Peyer's patch (tissue), 4 donors: ENCODE results near the gene TRERF1. TPM values are rescaled to one million over a fixed set of nuclear protein-coding genes. Genes with fewer than 3 reads are reported as not detected.

Source experiments
- DNase-seq, 3 donors: peaks; one replicate each; pipeline ENCODE4 v3.0.0-alpha.2; 2017 to 2019
- H3K27ac ChIP-seq, 4 donors: fragments of 200-600 bp; sonication (generic); one replicate each; pipeline ENCODE4 v1.5.1; 2016 to 2019
- H3K27me3 ChIP-seq, 2 donors: fragments of 200-600 bp; sonication (generic); one replicate each; pipeline ENCODE4 v1.5.1; 2019
- H3K36me3 ChIP-seq, 3 donors: fragments of 200-600 bp; sonication (generic); one replicate each; pipeline ENCODE4 v1.5.1; 2016 to 2019
- H3K4me1 ChIP-seq, 4 donors: fragments of 200-600 bp; sonication (generic); one replicate each; pipeline ENCODE4 v1.5.1; 2016 to 2019
- H3K4me3 ChIP-seq, 4 donors: fragments of 200-600 bp; sonication (generic); 1 replicate in 3 of 4; 2 replicates in 1 of 4; pipeline ENCODE4 v1.5.1; 2016 to 2019; ENCODE audit warnings: mild to moderate bottlenecking in 1 of 4
- H3K9me3 ChIP-seq, 4 donors: fragments of 200-600 bp; sonication (generic); one replicate each; pipeline ENCODE4 v1.5.1; 2016 to 2019; ENCODE audit warnings: mild to moderate bottlenecking in 1 of 4
- CTCF ChIP-seq, 6 experiments: fragments of 450-650 bp in 4 of 6; fragments of 200-600 bp in 2 of 6; sonication (generic) in 1 of 6; IDR thresholded peaks; one replicate each; pipeline ENCODE4 v1.5.1; 2017 to 2019; ENCODE audit warnings: antibody characterized with exemption in 6 of 6, mild to moderate bottlenecking in 3 of 6, moderate library complexity in 1 of 6
- POLR2A ChIP-seq, 2 donors: fragments of 450-650 bp; IDR thresholded peaks; one replicate each; pipeline ENCODE4 v1.5.1; 2017; ENCODE audit warnings: antibody characterized with exemption in 2 of 2, mild to moderate bottlenecking in 2 of 2, moderate library complexity in 2 of 2
- total RNA-seq, 4 donors: library from RNA; depleted of rRNA; stranded (reverse); fragments of >200 nt; gene quantifications; one replicate each; pipeline ENCODE4 v1.1.0, GENCODE V29; 2016

TRERF1 gene
- total RNA-seq, 4 donors from 2014 or later = 4.6 to 28.1 (median 8.5) TPM

GRCh38 chr6:42370323-42370985, 81.3 kb downstream of the TRERF1 start:
- no peak for DNase-seq
- TF ChIP-seq CTCF (IDR thresholded peaks at IDR 0.05) = no peak
- TF ChIP-seq POLR2A (IDR thresholded peaks at IDR 0.05) = no peak
- Histone ChIP-seq H3K4me1 (peaks cover 0 to 20% (median 14%) of the 10 kb centered on the region in 4 donors), H3K9me3 (no peaks in the 10 kb centered on the region), H3K4me3 (no peak overlapping the region), H3K27ac (no peak overlapping the region), H3K27me3 (no peaks in the 10 kb centered on the region), H3K36me3 (no peaks in the 10 kb centered on the region)

GRCh38 chr6:42369568-42369967, 82.2 kb downstream of the TRERF1 start:
- Histone ChIP-seq H3K27me3 (no peaks in the 10 kb centered on the region), H3K9me3 (no peaks in the 10 kb centered on the region), H3K4me1 (peaks cover 0 to 20% (median 14%) of the 10 kb centered on the region in 4 donors), H3K4me3 (no peak overlapping the region), H3K36me3 (no peaks in the 10 kb centered on the region), H3K27ac (peak overlapping the region in 3 of 4 donors; percentile 5 to 79 (median 78))
- TF ChIP-seq CTCF (IDR thresholded peaks at IDR 0.05) = no peak
- TF ChIP-seq POLR2A (IDR thresholded peaks at IDR 0.05) = no peak
- DNase-seq = peak in 2 of 3 donors; percentile 52 to 86

- TF ChIP-seq POLR2A (IDR thresholded peaks at IDR 0.05) (no peak), CTCF (IDR thresholded peaks at IDR 0.05) (no peak)
- H3K36me3 ChIP-seq = no peaks in the 10 kb centered on the region
- DNase-seq = no peak
- no peaks in the 10 kb centered on the region for H3K9me3 ChIP-seq
- H3K27me3 ChIP-seq = no peaks in the 10 kb centered on the region
- peak overlapping the region; percentile 70 to 84 (median 78) for H3K27ac ChIP-seq
- H3K4me3 ChIP-seq = no peak overlapping the region
- peaks cover 0 to 20% (median 13%) of the 10 kb centered on the region in 4 donors for H3K4me1 ChIP-seq
Measured at GRCh38 chr6:42368181-42368580, 83.5 kb downstream of the TRERF1 start.

GRCh38 chr6:42367353-42368011, 84.2 kb downstream of the TRERF1 start:
- TF ChIP-seq POLR2A (IDR thresholded peaks at IDR 0.05) (no peak), CTCF (IDR thresholded peaks at IDR 0.05) (no peak)
- Histone ChIP-seq H3K27me3 (no peaks in the 10 kb centered on the region), H3K4me3 (peak overlapping the region in 1 of 4 donors; percentile 19), H3K4me1 (peaks cover 0 to 20% (median 13%) of the 10 kb centered on the region in 4 donors), H3K27ac (peak overlapping the region; percentile 70 to 84 (median 78)), H3K9me3 (no peaks in the 10 kb centered on the region), H3K36me3 (no peaks in the 10 kb centered on the region)
- DNase-seq = peak in 2 of 3 donors; percentile 68 to 74

- H3K36me3 ChIP-seq = no peaks in the 10 kb centered on the region
- peaks cover 0 to 20% (median 13%) of the 10 kb centered on the region in 4 donors for H3K4me1 ChIP-seq
- no peaks in the 10 kb centered on the region for H3K27me3 ChIP-seq
- TF ChIP-seq POLR2A (IDR thresholded peaks at IDR 0.05) (no peak), CTCF (IDR thresholded peaks at IDR 0.05) (no peak)
- no peak for DNase-seq
- H3K27ac ChIP-seq = peak overlapping the region; percentile 70 to 84 (median 78)
- no peaks in the 10 kb centered on the region for H3K9me3 ChIP-seq
- no peak overlapping the region for H3K4me3 ChIP-seq
Measured at GRCh38 chr6:42366999-42367352, 84.8 kb downstream of the TRERF1 start.
